ENCODE results near the gene LCK.
"Not testable (repeated sequence)": the region's sequence is repeated elsewhere in the genome, so short reads cannot be mapped to it uniquely, and the experiment has no call there.

The LCK gene

DNA sequence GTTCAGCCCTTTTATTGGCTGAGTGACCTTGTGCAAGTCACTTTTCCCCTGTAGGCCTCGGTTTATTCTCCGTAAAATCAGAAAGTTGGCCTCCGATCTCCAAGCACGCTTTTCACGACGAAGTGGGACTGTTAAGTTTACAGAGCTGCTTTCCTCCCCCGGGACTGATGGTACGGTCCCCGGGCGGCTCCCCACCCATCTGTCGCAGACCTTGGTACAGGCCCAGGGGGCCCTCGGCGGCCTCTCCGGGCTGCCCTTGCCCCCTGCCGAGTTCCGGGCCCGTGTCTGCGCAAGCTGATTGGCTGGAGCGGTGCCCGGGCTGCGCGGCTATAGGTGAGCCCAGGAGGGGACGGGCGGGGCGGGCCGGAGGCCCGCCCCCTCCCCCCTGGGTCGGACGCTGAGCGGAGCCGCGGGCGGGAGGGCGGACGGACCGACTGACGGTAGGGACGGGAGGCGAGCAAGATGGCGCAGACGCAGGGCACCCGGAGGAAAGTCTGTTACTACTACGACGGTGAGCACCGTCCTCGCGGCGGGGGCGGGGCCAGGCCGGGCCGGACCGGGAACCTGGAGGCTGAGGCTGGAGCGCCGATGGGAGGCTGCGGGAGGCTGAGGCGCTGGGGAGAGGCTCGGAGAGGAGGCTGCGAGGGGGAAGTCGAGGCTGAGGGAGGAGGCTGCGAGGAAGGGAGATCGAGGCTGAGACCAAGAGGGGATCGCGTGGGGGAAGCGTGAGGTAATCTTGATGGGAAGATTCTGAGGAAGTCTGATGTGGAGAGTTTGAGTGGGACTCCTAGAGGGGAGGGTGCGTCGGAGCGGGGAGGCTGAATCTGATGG is 40.9 kb downstream of the LCK start, which contains the start of gene HDAC1:
HDAC1 (plus strand) TSS at position 376 of the 831 bp plus-strand sequence; CDS start at position 463, 87 bp downstream.
- Histone ChIP-seq H2AFZ (ENCODE audit: low read length) (no peak within 1 kb of the TSS), H3K27ac (ENCODE audit: low read depth, low read length, poor library complexity, severe bottlenecking) (peak within 1 kb of the TSS; percentile 90), H4K20me1 (ENCODE audit: insufficient read depth, low read length) (peaks cover 1% of the 10 kb centered on the region; the same call in 1 of the 2 replicates), H3K36me3 (ENCODE audit: insufficient read depth, low read length) (peaks cover 38% of the 10 kb centered on the region), H3K9me2 (ENCODE audit: low read depth, low read length) (no peaks in the 10 kb centered on the region), H3K27me3 (ENCODE audit: insufficient read depth, low read length) (no peaks in the 10 kb centered on the region), H3K9me3 (ENCODE audit: low read length) (no peaks in the 10 kb centered on the region), H3K4me2 (ENCODE audit: low read length) (peak within 1 kb of the TSS; percentile 94), H3K79me2 (ENCODE audit: insufficient read depth, low read length) (peaks cover 48% of the 10 kb centered on the region), H3K4me3 (ENCODE audit: low read depth, low read length, poor library complexity, severe bottlenecking) (peak within 1 kb of the TSS; percentile 94), H3K9ac (ENCODE audit: low read length) (peak within 1 kb of the TSS; percentile 98), H3F3A (ENCODE audit: insufficient read depth, low read length) (peaks cover 8% of the 10 kb centered on the region), H3K4me1 (ENCODE audit: insufficient read depth, low read length, severe bottlenecking) (peaks cover 57% of the 10 kb centered on the region)
- TF ChIP-seq, protein P1, sequence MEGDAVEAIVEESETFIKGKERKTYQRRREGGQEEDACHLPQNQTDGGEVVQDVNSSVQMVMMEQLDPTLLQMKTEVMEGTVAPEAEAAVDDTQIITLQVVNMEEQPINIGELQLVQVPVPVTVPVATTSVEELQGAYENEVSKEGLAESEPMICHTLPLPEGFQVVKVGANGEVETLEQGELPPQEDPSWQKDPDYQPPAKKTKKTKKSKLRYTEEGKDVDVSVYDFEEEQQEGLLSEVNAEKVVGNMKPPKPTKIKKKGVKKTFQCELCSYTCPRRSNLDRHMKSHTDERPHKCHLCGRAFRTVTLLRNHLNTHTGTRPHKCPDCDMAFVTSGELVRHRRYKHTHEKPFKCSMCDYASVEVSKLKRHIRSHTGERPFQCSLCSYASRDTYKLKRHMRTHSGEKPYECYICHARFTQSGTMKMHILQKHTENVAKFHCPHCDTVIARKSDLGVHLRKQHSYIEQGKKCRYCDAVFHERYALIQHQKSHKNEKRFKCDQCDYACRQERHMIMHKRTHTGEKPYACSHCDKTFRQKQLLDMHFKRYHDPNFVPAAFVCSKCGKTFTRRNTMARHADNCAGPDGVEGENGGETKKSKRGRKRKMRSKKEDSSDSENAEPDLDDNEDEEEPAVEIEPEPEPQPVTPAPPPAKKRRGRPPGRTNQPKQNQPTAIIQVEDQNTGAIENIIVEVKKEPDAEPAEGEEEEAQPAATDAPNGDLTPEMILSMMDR (IDR thresholded peaks at IDR 0.05; ENCODE audit: low read length) = no peak
- TF ChIP-seq EZH2 (IDR thresholded peaks at IDR 0.05; ENCODE audit: borderline replicate concordance, low read length) = no peak

DNA sequence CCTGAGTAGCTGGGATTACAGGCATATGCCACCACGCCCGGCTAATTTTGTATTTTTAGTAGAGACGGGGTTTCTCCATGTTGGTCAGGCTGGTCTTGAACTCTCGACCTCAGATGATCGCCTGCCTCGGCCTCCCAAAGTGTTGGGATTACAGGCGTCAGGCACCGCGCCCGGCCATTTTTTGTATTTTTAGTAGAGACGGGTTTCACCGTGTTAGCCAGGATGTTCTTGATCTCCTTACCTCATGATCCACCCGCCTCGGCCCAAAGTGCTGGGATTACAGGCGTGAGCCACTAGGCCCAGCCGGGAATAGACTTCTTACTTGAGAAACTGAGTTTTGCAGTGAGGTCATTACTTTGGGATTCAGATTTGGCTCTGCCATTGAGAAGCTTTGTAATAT is 47.1 kb downstream of the LCK start:
- H3K27ac ChIP-seq (ENCODE audit: low read depth, low read length, poor library complexity, severe bottlenecking); H3K9me3 ChIP-seq (ENCODE audit: low read length); H3K9me2 ChIP-seq (ENCODE audit: low read depth, low read length); H3K27me3 ChIP-seq (ENCODE audit: insufficient read depth, low read length); H4K20me1 ChIP-seq (ENCODE audit: insufficient read depth, low read length); H2AFZ ChIP-seq (ENCODE audit: low read length); H3K4me2 ChIP-seq (ENCODE audit: low read length); H3K9ac ChIP-seq (ENCODE audit: low read length); H3F3A ChIP-seq (ENCODE audit: insufficient read depth, low read length); H3K4me3 ChIP-seq (ENCODE audit: low read depth, low read length, poor library complexity, severe bottlenecking): not testable (repeated sequence)
- Histone ChIP-seq H3K36me3 (ENCODE audit: insufficient read depth, low read length) (peaks cover 88% of the 10 kb centered on the region), H3K79me2 (ENCODE audit: insufficient read depth, low read length) (peaks cover 88% of the 10 kb centered on the region), H3K4me1 (ENCODE audit: insufficient read depth, low read length, severe bottlenecking) (peaks cover 47% of the 10 kb centered on the region)

DNA sequence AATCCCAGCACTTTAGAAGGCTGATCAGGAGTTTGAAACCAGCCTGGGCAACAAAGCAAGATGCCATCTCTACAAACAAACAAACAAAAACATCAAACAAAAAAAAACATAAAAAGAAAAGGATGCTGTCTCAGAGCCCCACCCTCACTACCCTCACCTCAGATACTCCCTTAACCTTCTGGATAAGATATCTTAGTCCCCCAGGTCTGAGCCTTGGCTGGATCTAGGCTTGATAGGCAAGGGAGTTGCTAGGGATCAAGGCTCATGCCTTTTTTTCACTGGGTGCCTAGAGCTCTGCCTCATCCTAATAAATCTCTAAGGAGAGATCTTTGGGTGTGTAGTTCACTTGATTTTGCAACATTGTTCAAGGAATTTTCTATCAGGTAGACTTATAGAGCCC is 48.3 kb downstream of the LCK start:
- Histone ChIP-seq H3K4me1 (ENCODE audit: insufficient read depth, low read length, severe bottlenecking) (peaks cover 37% of the 10 kb centered on the region), H3K27ac (ENCODE audit: low read depth, low read length, poor library complexity, severe bottlenecking) (no peak overlapping the region), H2AFZ (ENCODE audit: low read length) (no peak overlapping the region), H3K79me2 (ENCODE audit: insufficient read depth, low read length) (peaks cover 89% of the 10 kb centered on the region), H3K27me3 (ENCODE audit: insufficient read depth, low read length) (no peaks in the 10 kb centered on the region), H3K4me2 (ENCODE audit: low read length) (no peak overlapping the region), H3K9ac (ENCODE audit: low read length) (no peak overlapping the region), H3F3A (ENCODE audit: insufficient read depth, low read length) (no peaks in the 10 kb centered on the region), H4K20me1 (ENCODE audit: insufficient read depth, low read length) (peaks cover 3% of the 10 kb centered on the region; the same call in 1 of the 2 replicates), H3K9me2 (ENCODE audit: low read depth, low read length) (no peaks in the 10 kb centered on the region), H3K36me3 (ENCODE audit: insufficient read depth, low read length) (peaks cover 90% of the 10 kb centered on the region), H3K9me3 (ENCODE audit: low read length) (no peaks in the 10 kb centered on the region; the same call in 1 of the 2 replicates), H3K4me3 (ENCODE audit: low read depth, low read length, poor library complexity, severe bottlenecking) (no peak overlapping the region)
- TF ChIP-seq, protein P1 (IDR thresholded peaks at IDR 0.05; ENCODE audit: low read length) = no peak
- no peak for TF ChIP-seq EZH2 (IDR thresholded peaks at IDR 0.05; ENCODE audit: borderline replicate concordance, low read length)

All from OCI-LY1 (cell line).